Measurements from ENCODE around the gene SLC37A1. TPM values are rescaled to one million over a fixed set of nuclear protein-coding genes. Genes with fewer than 3 reads are reported as not detected.

SLC37A1 gene
- total RNA-seq, 1 experiment from 2014 or later, result 15.0 TPM

DNA sequence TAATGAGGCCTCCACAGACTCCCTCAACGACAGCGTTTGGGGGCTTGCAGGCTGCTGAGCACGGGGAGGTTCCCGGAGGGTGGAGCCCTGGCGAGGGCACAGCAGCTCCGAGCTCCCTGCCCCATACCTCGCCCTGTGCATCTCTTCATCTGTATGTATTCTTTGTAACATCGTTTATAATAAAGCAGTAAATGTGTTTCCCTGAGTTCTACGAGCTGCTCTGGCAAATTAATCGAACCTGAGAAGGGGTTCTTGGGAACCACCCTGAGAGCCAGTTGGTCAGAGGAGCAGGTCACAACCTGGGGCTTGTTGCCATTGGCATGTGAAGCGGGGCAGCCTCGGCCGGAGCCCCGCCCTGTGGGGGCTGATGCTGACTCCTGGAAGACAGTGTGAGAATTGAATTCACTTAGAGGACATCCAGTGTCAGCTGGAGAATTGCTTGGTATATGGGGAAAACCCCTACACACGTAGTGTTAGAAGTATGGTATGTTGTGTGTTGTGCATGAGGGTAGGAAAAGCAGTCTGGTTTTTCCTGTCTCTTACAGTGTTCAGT lies 11.5 kb downstream of the SLC37A1 start:
- Histone ChIP-seq H3K27me3 (ENCODE audit: insufficient read depth, low read length) (no peaks in the 10 kb centered on the region), H3K4me3 (replicated peaks in 1 of 2; ENCODE audit: low read depth in 1 of 2, low read length in 2 of 2) (no peak overlapping the region), H3K27ac (ENCODE audit: low read depth, low read length) (no peak overlapping the region), H3K4me2 (ENCODE audit: low read length) (no peak overlapping the region), H4K20me1 (ENCODE audit: insufficient read depth) (no peaks in the 10 kb centered on the region), H3K4me1 (ENCODE audit: control insufficient read depth in 1 of 2, insufficient read depth in 2 of 2, low read length in 2 of 2) (no peaks in the 10 kb centered on the region), H2AFZ (ENCODE audit: low read depth, low read length, poor library complexity, severe bottlenecking) (no peak overlapping the region), H3K9ac (ENCODE audit: low read length) (no peak overlapping the region), H3K36me3 (ENCODE audit: control insufficient read depth in 1 of 2, insufficient read depth in 2 of 2, low read length in 2 of 2) (no peaks in the 10 kb centered on the region), H3K79me2 (ENCODE audit: insufficient read depth, low read length) (no peaks in the 10 kb centered on the region), H3K9me3 (ENCODE audit: control insufficient read depth in 1 of 2, insufficient read depth in 1 of 2, low read depth in 1 of 2, low read length in 2 of 2) (no peaks in the 10 kb centered on the region), H3K9me2 (ENCODE audit: insufficient read depth) (no peaks in the 10 kb centered on the region)
- ChIA-PET RAD21 (ENCODE audit: low non-redundant PET in 1 of 2, low total read pairs in 2 of 2, uncharacterized antibody in 2 of 2, unreplicated experiment in 2 of 2) (no interaction called here), POLR2A (no interaction called here), CTCF (no interaction called here)
- intact Hi-C loops (cut with micrococcal nuclease), result no loop called here
- DNase-seq (ENCODE audit: low read depth, low spot score) (no peak), ATAC-seq (no peak)
- TF ChIP-seq ZFX (IDR thresholded peaks at IDR 0.05) (no peak), JUND (IDR thresholded peaks at IDR 0.05) (no peak), ELF1 (IDR thresholded peaks at IDR 0.05; ENCODE audit: borderline replicate concordance, low read depth) (no peak), SP1 (IDR thresholded peaks at IDR 0.05; ENCODE audit: low read depth) (no peak), POLR2A (IDR thresholded peaks at IDR 0.05; ENCODE audit: borderline replicate concordance, extremely low read depth, insufficient read depth, insufficient read length) (no peak), CBX3 (IDR thresholded peaks at IDR 0.05; ENCODE audit: low read depth) (no peak), ZNF274 (IDR thresholded peaks at IDR 0.05; ENCODE audit: low read depth, low read length) (no peak), POLR2AphosphoS5 (IDR thresholded peaks at IDR 0.05; ENCODE audit: low read depth, low read length) (no peak), RAD21 (IDR thresholded peaks at IDR 0.05; ENCODE audit: low read depth) (no peak), EZH2 (IDR thresholded peaks at IDR 0.05) (no peak), SRF (IDR thresholded peaks at IDR 0.05; ENCODE audit: low read depth) (no peak), SIN3A (IDR thresholded peaks at IDR 0.05; ENCODE audit: low read depth) (no peak), FOSL1 (IDR thresholded peaks at IDR 0.05; ENCODE audit: low read depth) (no peak), EZH2phosphoT487 (IDR thresholded peaks at IDR 0.05; ENCODE audit: borderline replicate concordance) (no peak)
- TF ChIP-seq, protein P1, sequence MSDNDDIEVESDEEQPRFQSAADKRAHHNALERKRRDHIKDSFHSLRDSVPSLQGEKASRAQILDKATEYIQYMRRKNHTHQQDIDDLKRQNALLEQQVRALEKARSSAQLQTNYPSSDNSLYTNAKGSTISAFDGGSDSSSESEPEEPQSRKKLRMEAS (IDR thresholded peaks at IDR 0.05), result no peak
- TF ChIP-seq, protein P2, sequence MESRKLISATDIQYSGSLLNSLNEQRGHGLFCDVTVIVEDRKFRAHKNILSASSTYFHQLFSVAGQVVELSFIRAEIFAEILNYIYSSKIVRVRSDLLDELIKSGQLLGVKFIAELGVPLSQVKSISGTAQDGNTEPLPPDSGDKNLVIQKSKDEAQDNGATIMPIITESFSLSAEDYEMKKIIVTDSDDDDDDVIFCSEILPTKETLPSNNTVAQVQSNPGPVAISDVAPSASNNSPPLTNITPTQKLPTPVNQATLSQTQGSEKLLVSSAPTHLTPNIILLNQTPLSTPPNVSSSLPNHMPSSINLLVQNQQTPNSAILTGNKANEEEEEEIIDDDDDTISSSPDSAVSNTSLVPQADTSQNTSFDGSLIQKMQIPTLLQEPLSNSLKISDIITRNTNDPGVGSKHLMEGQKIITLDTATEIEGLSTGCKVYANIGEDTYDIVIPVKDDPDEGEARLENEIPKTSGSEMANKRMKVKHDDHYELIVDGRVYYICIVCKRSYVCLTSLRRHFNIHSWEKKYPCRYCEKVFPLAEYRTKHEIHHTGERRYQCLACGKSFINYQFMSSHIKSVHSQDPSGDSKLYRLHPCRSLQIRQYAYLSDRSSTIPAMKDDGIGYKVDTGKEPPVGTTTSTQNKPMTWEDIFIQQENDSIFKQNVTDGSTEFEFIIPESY (IDR thresholded peaks at IDR 0.05; ENCODE audit: extremely low read depth, insufficient replicate concordance, low read length), result no peak
- TF ChIP-seq, protein P3, sequence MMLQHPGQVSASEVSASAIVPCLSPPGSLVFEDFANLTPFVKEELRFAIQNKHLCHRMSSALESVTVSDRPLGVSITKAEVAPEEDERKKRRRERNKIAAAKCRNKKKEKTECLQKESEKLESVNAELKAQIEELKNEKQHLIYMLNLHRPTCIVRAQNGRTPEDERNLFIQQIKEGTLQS (IDR thresholded peaks at IDR 0.05), result no peak
- TF ChIP-seq, protein P4, sequence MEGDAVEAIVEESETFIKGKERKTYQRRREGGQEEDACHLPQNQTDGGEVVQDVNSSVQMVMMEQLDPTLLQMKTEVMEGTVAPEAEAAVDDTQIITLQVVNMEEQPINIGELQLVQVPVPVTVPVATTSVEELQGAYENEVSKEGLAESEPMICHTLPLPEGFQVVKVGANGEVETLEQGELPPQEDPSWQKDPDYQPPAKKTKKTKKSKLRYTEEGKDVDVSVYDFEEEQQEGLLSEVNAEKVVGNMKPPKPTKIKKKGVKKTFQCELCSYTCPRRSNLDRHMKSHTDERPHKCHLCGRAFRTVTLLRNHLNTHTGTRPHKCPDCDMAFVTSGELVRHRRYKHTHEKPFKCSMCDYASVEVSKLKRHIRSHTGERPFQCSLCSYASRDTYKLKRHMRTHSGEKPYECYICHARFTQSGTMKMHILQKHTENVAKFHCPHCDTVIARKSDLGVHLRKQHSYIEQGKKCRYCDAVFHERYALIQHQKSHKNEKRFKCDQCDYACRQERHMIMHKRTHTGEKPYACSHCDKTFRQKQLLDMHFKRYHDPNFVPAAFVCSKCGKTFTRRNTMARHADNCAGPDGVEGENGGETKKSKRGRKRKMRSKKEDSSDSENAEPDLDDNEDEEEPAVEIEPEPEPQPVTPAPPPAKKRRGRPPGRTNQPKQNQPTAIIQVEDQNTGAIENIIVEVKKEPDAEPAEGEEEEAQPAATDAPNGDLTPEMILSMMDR (IDR thresholded peaks at IDR 0.05 in 2 of 3, conservative IDR thresholded peaks at IDR 0.05 in 1 of 3; ENCODE audit: borderline replicate concordance in 1 of 3, insufficient read depth in 1 of 3, low read depth in 2 of 3, low read length in 2 of 3), result no peak
- no TSS peak for BruUV-seq (replicated peaks)

All from HCT116 (cell line).